Measurements from ENCODE around the gene MAST2.
A peak's percentile ranks its signal among the peaks of the same experiment; 100 is the strongest.
"Not testable (repeated sequence)": the region's sequence is repeated elsewhere in the genome, so short reads cannot be mapped to it uniquely, and the experiment has no call there.

Gene MAST2

DNA sequence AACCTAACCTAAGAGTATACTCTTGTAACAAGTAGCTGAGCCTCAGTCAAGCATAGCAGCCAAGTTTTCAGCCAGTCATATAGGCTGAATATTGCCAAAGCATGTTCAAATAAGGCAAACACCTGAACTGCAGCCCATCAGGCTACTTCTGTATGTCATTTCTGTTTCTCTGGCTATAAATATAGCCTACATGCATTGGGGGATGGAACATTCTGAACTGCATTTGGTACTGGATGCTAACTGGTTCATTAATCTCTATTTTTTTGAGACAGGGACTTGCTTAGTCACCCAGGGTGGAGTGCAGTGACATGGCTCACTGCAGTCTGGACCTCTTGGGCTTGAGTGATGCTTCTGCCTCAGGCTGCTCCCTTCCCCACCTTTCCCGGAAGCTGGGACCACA is 37.3 kb downstream of the MAST2 start:
- H3K27me3 ChIP-seq (ENCODE audit: control insufficient read depth, insufficient read depth, low read length) = no peaks in the 10 kb centered on the region
- no peak overlapping the region for H3K4me3 ChIP-seq (ENCODE audit: low read length)
- H3K9ac ChIP-seq (ENCODE audit: low read depth, low read length) = no peak overlapping the region
- no peaks in the 10 kb centered on the region for H3K4me1 ChIP-seq (ENCODE audit: control insufficient read depth, insufficient read depth, low read length)
- peaks cover 3% of the 10 kb centered on the region for H3K36me3 ChIP-seq (ENCODE audit: insufficient read depth, low read length)
- no peaks in the 10 kb centered on the region for H3K9me3 ChIP-seq (replicated peaks; ENCODE audit: low read length)
- H3K4me2 ChIP-seq (ENCODE audit: low read length) = no peak overlapping the region

DNA sequence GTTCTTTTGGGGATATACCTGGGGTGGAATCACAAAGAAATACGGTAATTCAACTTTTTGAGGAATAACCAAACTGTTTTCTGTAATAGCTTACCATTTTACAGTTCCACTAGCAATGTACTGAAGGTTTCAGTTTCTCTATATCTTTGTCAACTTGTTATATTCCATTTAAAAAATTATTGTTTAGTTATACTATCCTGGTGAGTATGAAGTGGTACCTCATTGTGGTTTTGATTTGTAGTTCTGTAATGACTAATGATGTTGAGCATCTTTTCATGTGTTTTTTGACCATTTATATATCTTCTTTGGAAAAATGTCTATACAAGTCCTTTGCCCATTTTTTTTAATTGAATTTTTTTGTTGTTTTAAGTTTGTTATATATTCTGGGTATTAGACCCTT is 39.4 kb downstream of the MAST2 start:
- Histone ChIP-seq H3K9ac (ENCODE audit: low read depth, low read length) (no peak overlapping the region), H3K36me3 (ENCODE audit: insufficient read depth, low read length) (no peaks in the 10 kb centered on the region), H3K4me1 (ENCODE audit: control insufficient read depth, insufficient read depth, low read length) (peaks cover 9% of the 10 kb centered on the region), H3K4me3 (ENCODE audit: low read length) (no peak overlapping the region), H3K27me3 (ENCODE audit: control insufficient read depth, insufficient read depth, low read length) (no peaks in the 10 kb centered on the region), H3K9me3 (replicated peaks; ENCODE audit: low read length) (no peaks in the 10 kb centered on the region), H3K4me2 (ENCODE audit: low read length) (no peak overlapping the region)

DNA sequence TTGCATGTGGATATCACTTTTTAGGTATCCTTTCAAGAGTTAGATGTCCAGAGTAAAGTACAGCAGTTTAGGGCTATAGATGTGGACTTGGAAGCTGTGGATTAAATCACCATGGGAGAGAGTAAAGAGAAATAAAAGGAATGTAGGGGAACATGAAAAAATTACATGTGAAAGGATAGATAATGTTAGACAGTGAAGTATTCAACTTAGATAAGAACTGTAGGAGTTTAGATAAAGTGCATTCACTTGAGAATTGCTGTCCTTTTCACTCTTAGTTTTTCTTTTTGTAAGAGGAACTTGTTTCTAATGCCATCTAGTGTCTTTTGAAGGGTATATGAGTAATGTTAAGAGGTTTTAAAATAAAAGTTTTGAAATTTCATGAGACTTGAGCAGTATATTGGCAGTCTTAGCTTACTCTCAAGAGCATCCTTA is 40.1 kb downstream of the MAST2 start:
- no peaks in the 10 kb centered on the region for H3K36me3 ChIP-seq (ENCODE audit: insufficient read depth, low read length)
- H3K4me2 ChIP-seq (ENCODE audit: low read length) = no peak overlapping the region
- H3K9me3 ChIP-seq (replicated peaks; ENCODE audit: low read length) = no peaks in the 10 kb centered on the region
- H3K27me3 ChIP-seq (ENCODE audit: control insufficient read depth, insufficient read depth, low read length) = no peaks in the 10 kb centered on the region
- H3K4me3 ChIP-seq (ENCODE audit: low read length) = no peak overlapping the region
- peaks cover 9% of the 10 kb centered on the region for H3K4me1 ChIP-seq (ENCODE audit: control insufficient read depth, insufficient read depth, low read length)
- no peak overlapping the region for H3K9ac ChIP-seq (ENCODE audit: low read depth, low read length)

DNA sequence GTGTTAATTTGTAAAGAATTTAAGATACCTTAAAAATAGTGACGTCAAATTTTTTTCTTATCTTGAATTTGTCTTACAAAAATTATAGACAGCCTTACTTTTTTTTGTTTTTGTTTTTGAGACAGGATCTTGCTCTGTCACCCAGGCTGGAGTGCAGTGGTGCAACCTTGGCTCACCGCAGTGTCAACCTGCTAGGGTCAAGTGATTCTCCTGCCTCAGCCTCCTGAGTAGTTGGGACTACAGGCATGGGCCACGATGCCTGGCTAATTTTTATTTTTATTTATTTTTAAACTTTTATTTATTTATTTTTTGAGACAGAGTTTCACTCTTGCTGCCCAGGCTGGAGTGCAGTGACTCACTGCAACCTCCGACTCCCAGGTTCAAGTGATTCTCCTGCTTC is 40.6 kb downstream of the MAST2 start:
- H3K9me3 ChIP-seq (replicated peaks; ENCODE audit: low read length); H3K4me1 ChIP-seq (ENCODE audit: control insufficient read depth, insufficient read depth, low read length): not testable (repeated sequence)

DNA sequence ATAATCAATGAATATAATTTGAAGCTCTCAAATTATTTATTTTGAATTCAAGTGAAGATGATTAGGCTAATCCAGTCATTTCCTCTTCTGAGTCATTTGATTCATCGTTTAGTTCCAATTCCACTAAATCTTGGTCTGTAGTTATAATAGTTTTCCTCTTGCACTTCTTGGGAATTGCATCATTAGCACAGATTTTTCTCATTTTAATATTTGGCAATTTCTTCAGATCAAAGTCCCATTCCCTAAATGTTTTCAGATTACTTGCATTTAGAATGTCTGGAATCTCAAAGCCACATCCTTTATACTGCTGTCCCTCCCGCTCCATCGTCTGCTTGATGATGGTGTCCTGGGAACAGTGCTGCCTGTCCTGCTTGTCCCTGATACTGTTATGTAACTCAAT is 43.5 kb downstream of the MAST2 start:
- Histone ChIP-seq H3K4me3 (ENCODE audit: low read length) (no peak overlapping the region), H3K36me3 (ENCODE audit: insufficient read depth, low read length) (no peaks in the 10 kb centered on the region), H3K9ac (ENCODE audit: low read depth, low read length) (no peak overlapping the region), H3K4me1 (ENCODE audit: control insufficient read depth, insufficient read depth, low read length) (peaks cover 9% of the 10 kb centered on the region), H3K4me2 (ENCODE audit: low read length) (peak overlapping the region; percentile 6), H3K27me3 (ENCODE audit: control insufficient read depth, insufficient read depth, low read length) (no peaks in the 10 kb centered on the region), H3K9me3 (replicated peaks; ENCODE audit: low read length) (no peaks in the 10 kb centered on the region)

More for the DNA sequence above, 40.6 kb downstream of the MAST2 start:
- H3K36me3 ChIP-seq (ENCODE audit: insufficient read depth, low read length); H3K9ac ChIP-seq (ENCODE audit: low read depth, low read length); H3K4me3 ChIP-seq (ENCODE audit: low read length); H3K27me3 ChIP-seq (ENCODE audit: control insufficient read depth, insufficient read depth, low read length); H3K4me2 ChIP-seq (ENCODE audit: low read length): not testable (repeated sequence)

DNA sequence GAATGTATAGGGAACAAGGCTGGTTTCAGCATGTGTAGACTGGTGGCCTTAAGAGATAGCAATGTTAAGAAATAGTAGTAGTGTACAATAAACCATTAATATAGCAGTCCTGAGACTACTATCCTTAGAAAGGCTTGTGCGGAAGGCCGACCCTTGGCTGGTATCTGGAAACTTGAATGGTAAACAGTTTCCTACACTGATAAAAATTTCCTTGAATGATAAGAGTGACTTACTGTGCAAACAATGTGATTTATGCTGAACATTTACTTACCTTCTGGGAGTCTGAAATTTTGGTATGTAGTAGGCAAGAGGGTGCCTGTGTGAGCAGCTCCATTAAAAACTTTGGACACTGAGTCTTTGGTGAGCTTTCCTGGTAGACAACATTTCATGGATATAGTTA is 44.7 kb downstream of the MAST2 start:
- Histone ChIP-seq H3K9ac (ENCODE audit: low read depth, low read length) (no peak overlapping the region), H3K36me3 (ENCODE audit: insufficient read depth, low read length) (no peaks in the 10 kb centered on the region), H3K4me3 (ENCODE audit: low read length) (no peak overlapping the region), H3K27me3 (ENCODE audit: control insufficient read depth, insufficient read depth, low read length) (no peaks in the 10 kb centered on the region), H3K4me2 (ENCODE audit: low read length) (no peak overlapping the region), H3K4me1 (ENCODE audit: control insufficient read depth, insufficient read depth, low read length) (peaks cover 9% of the 10 kb centered on the region), H3K9me3 (replicated peaks; ENCODE audit: low read length) (no peaks in the 10 kb centered on the region)

DNA sequence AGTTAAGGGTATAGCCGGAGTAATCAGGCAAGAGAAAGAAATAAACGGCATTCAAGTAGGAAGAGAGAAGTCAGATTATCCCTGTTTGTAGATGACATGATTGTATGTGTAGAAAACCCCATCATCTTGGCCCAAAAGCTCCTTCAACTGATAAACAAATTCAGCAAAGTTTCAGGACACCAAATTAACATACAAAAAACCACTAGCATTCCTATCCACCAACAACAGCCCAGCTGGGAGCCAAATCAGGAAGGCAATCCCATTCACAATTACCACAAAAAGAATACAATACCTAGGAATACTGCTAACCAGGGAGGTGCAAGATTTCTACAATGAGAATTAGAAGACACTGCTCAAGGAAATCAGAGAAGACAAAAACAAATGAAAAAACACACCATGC is 45.3 kb downstream of the MAST2 start:
- Histone ChIP-seq H3K4me1 (ENCODE audit: control insufficient read depth, insufficient read depth, low read length) (peaks cover 9% of the 10 kb centered on the region), H3K9me3 (replicated peaks; ENCODE audit: low read length) (no peaks in the 10 kb centered on the region), H3K27me3 (ENCODE audit: control insufficient read depth, insufficient read depth, low read length) (no peaks in the 10 kb centered on the region), H3K36me3 (ENCODE audit: insufficient read depth, low read length) (no peaks in the 10 kb centered on the region), H3K4me2 (ENCODE audit: low read length) (no peak overlapping the region), H3K9ac (ENCODE audit: low read depth, low read length) (no peak overlapping the region), H3K4me3 (ENCODE audit: low read length) (no peak overlapping the region)

DNA sequence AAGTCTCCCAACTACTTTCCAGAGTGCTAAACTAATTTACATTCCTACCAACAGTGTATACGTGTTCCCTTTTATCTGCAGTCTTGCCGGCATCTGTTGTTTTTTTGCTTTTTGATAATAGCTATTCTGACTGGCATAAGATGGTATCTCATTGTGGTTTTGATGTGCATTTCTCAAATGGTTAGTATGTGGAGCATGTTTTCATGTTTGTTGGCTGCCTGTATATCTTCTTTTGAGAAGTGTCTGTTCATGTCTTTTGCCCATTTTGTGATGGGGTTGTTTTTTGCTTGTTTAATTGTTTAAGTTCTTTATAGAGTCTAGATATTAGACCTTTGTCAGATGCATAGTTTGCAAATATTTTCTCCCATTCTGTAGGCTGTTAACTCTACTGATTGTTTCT is 46.6 kb downstream of the MAST2 start:
- Histone ChIP-seq H3K4me3 (ENCODE audit: low read length) (no peak overlapping the region), H3K4me1 (ENCODE audit: control insufficient read depth, insufficient read depth, low read length) (peaks cover 9% of the 10 kb centered on the region), H3K27me3 (ENCODE audit: control insufficient read depth, insufficient read depth, low read length) (no peaks in the 10 kb centered on the region), H3K9me3 (replicated peaks; ENCODE audit: low read length) (no peaks in the 10 kb centered on the region), H3K4me2 (ENCODE audit: low read length) (no peak overlapping the region), H3K36me3 (ENCODE audit: insufficient read depth, low read length) (no peaks in the 10 kb centered on the region), H3K9ac (ENCODE audit: low read depth, low read length) (no peak overlapping the region)

DNA sequence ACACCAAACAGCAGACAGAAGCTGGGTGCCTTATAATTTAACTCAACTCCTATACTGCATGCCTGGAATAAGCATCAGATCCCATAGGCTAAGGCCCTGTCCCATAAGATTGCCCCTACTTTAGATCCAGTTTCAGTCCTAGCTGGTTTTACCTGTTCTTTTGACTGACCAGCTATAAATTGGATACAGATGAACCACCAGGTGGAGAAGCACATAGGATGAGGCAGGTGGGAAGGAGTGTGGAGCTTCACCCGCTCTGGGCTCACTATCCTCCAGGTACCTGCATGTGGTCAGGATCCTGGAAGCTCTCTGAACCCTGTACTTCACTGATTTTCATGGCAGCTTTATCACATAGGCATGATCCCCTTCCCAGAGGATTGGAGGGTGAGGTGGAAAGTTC is 51.3 kb downstream of the MAST2 start:
- H3K4me2 ChIP-seq (ENCODE audit: low read length) = no peak overlapping the region
- no peaks in the 10 kb centered on the region for H3K9me3 ChIP-seq (replicated peaks; ENCODE audit: low read length)

DNA sequence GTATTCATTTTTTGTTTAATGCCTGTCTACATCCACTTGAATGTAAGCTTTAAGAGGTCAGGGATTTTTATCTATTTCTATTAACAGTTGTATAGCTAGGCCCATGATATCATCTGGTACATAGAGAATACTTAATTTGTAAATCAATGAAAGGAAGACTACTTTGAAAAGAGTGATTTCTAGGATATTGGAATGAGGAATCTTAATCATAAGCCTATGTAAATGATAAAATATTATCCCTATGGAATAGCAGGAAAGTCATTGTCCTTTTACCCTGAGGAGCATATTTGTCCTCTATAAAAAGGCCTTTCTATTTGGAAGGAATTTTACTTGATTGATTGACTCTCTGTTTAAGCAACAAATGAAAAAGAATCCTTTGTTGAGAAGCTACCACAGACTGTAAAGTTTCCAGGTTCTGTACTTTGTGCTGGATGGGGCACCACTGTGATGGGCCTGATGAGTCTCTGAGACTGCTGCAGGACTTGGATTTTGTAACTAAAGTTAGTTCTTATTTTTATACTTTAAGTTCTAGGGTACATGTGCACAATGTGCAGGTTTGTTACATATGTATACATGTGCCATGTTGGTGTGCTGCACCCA is 53.8 kb downstream of the MAST2 start:
- no peaks in the 10 kb centered on the region for H3K4me1 ChIP-seq (ENCODE audit: control insufficient read depth, insufficient read depth, low read length)
- no peak overlapping the region for H3K9ac ChIP-seq (ENCODE audit: low read depth, low read length)
- no peak overlapping the region for H3K4me3 ChIP-seq (ENCODE audit: low read length)

More for the DNA sequence above, 51.3 kb downstream of the MAST2 start:
- no peaks in the 10 kb centered on the region for H3K4me1 ChIP-seq (ENCODE audit: control insufficient read depth, insufficient read depth, low read length)
- no peaks in the 10 kb centered on the region for H3K27me3 ChIP-seq (ENCODE audit: control insufficient read depth, insufficient read depth, low read length)
- no peaks in the 10 kb centered on the region for H3K36me3 ChIP-seq (ENCODE audit: insufficient read depth, low read length)
- no peak overlapping the region for H3K4me3 ChIP-seq (ENCODE audit: low read length)
- H3K9ac ChIP-seq (ENCODE audit: low read depth, low read length) = no peak overlapping the region

DNA sequence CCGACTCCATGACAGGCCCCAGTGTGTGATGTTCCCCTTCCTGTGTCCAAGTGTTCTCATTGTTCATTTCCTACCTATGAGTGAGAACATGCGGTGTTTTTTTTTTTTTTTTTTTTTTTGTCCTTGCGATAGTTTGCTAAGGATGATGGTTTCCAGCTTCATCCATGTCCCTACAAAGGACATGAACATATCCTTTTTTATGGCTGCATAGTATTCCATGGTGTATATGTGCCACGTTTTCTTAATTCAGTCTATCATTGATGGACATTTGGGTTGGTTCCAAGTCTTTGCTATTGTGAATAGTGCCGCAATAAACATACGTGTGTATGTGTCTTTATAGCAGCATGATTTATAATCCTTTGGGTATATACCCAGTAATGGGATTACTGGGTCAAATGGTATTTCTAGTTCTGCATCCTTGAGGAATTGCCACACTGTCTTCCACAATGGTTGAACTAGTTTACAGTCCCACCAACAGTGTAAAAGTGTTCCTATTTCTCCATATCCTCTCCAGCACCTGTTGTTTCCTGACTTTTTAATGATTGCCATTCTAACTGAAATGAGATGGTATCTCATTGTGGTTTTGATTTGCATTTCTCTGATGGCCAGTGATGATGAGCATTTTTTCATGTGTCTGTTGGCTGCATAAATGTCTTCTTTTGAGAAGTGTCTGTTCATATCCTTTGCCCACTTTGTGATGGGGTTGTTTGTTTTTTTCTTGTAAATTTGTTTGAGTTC is 54.5 kb downstream of the MAST2 start:
- not testable (repeated sequence) for H3K4me1 ChIP-seq (ENCODE audit: control insufficient read depth, insufficient read depth, low read length); H3K9ac ChIP-seq (ENCODE audit: low read depth, low read length); H3K36me3 ChIP-seq (ENCODE audit: insufficient read depth, low read length); H3K9me3 ChIP-seq (replicated peaks; ENCODE audit: low read length); H3K27me3 ChIP-seq (ENCODE audit: control insufficient read depth, insufficient read depth, low read length); H3K4me2 ChIP-seq (ENCODE audit: low read length); H3K4me3 ChIP-seq (ENCODE audit: low read length)

More for the DNA sequence above, 53.8 kb downstream of the MAST2 start:
- no peaks in the 10 kb centered on the region for H3K36me3 ChIP-seq (ENCODE audit: insufficient read depth, low read length)
- H3K9me3 ChIP-seq (replicated peaks; ENCODE audit: low read length) = no peaks in the 10 kb centered on the region
- no peak overlapping the region for H3K4me2 ChIP-seq (ENCODE audit: low read length)
- H3K27me3 ChIP-seq (ENCODE audit: control insufficient read depth, insufficient read depth, low read length) = no peaks in the 10 kb centered on the region

DNA sequence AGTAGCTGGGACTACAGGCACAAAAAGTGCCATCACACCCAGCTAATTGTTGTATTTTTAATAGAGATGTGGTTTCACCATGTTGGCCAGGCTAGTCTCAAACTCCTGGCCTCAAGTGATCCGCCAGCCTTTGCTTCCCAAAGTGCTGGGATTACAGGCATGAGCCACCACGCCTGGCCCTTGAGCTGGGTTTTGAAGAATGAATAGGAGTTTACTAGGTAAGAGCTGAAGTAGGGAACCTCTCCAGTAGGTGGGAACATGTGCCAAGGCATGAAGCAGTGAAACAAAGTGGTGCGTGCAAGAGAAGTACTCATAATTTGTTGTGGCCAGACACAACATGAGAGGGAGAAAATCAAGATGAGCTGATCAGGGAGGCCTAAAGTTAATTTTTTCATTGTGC is 55.8 kb downstream of the MAST2 start:
- Histone ChIP-seq H3K4me2 (ENCODE audit: low read length) (no peak overlapping the region), H3K36me3 (ENCODE audit: insufficient read depth, low read length) (no peaks in the 10 kb centered on the region), H3K4me3 (ENCODE audit: low read length) (no peak overlapping the region)

More for the DNA sequence above, 55.8 kb downstream of the MAST2 start:
- H3K27me3 ChIP-seq (ENCODE audit: control insufficient read depth, insufficient read depth, low read length) = no peaks in the 10 kb centered on the region
- no peak overlapping the region for H3K9ac ChIP-seq (ENCODE audit: low read depth, low read length)
- no peaks in the 10 kb centered on the region for H3K9me3 ChIP-seq (replicated peaks; ENCODE audit: low read length)
- H3K4me1 ChIP-seq (ENCODE audit: control insufficient read depth, insufficient read depth, low read length) = peaks cover 13% of the 10 kb centered on the region
